ENCODE measurements around the gene USB1.

Gene USB1

GRCh38 chr16:58021661-58022551 is 20.7 kb downstream of the USB1 start:
- DNase-seq: no peak

- DNase-seq: peak; percentile 89
Measured at GRCh38 chr16:58022601-58023371, 21.6 kb downstream of the USB1 start.

GRCh38 chr16:58024486-58025350 is 23.5 kb downstream of the USB1 start:
- DNase-seq: no peak

GRCh38 chr16:58025351-58026138 is 24.3 kb downstream of the USB1 start, which contains the start of gene MMP15:
MMP15 (plus strand) TSS chr16:58025754; CDS start chr16:58026351, 597 bp downstream.
- no peak for DNase-seq

- no peak for DNase-seq
Measured at GRCh38 chr16:58026139-58026704, 25.0 kb downstream of the USB1 start.

GRCh38 chr16:58026705-58027160 is 25.5 kb downstream of the USB1 start:
- no peak for DNase-seq

GRCh38 chr16:58027161-58027915 is 26.1 kb downstream of the USB1 start:
- no peak for DNase-seq

- no peak for DNase-seq
Measured at GRCh38 chr16:58027916-58028455, 26.8 kb downstream of the USB1 start.

GRCh38 chr16:58028541-58029070 is 27.4 kb downstream of the USB1 start:
- no peak for DNase-seq

- DNase-seq: no peak
Measured at GRCh38 chr16:58029410-58029809, 28.2 kb downstream of the USB1 start.

- DNase-seq: no peak
Measured at GRCh38 chr16:58030136-58030840, 29.1 kb downstream of the USB1 start.

GRCh38 chr16:58031016-58031800 is 30.0 kb downstream of the USB1 start:
- no peak for DNase-seq

- peak; percentile 39 for DNase-seq
Measured at GRCh38 chr16:58032710-58033293, 31.6 kb downstream of the USB1 start.

GRCh38 chr16:58034128-58034685 is 33.0 kb downstream of the USB1 start:
- DNase-seq: no peak

- no peak for DNase-seq
Measured at GRCh38 chr16:58034774-58035173, 33.6 kb downstream of the USB1 start.

- no peak for DNase-seq
Measured at GRCh38 chr16:58035356-58036170, 34.4 kb downstream of the USB1 start.

GRCh38 chr16:58036943-58037342 is 35.7 kb downstream of the USB1 start:
- no peak for DNase-seq
